C4-2B (cell line): ENCODE data around the gene TNFRSF1A.

Experiments
- H3K27ac ChIP-seq: fragments of 450-650 bp; 2 replicates; pipeline ENCODE4 v1.5.1; 2017
- ZFX ChIP-seq: fragments of 450-650 bp; IDR thresholded peaks from 2 replicates; pipeline ENCODE4 v1.6.1; 2017
- TF ChIP-seq, protein P1 (sequence below): fragments of 450-650 bp; conservative IDR thresholded peaks from 2 replicates; pipeline ENCODE4 v1.5.1; 2017; ENCODE audit warnings: mild to moderate bottlenecking

The TNFRSF1A gene

DNA sequence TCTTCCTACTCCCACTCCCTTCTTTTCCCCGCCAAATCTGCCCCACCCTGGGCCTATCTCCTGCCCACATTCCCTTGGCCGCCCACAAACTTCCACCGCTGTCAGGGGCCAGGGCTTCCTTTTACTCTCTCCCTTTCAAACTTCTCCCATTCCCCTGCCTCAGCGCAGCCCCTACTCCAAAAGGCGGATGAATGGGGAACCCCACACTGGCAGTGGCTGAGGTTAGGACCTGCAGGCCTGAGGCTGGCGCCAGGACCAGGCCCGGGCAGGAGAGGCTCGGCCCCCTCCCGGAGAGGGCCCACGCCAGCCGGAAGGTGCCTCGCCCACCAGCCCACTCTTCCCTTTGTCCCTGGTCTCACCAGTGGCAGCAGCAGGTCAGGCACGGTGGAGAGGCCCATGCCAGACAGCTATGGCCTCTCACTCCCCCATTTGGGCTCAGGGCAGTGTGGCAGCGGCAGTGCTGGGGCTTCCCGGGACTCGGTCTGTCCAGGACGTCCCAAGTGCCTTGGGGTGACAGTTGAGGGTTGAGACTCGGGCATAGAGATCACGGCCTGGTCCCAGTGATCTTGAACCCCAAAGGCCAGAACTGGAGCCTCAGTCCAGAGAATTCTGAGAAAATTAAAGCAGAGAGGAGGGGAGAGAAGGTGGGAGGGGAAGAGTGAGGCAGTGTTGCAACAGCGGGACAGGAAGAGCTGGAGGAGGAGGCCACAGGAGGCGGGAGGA lies at the start of gene TNFRSF1A:
TNFRSF1A (minus strand) TSS at position 660 of the 723 bp plus-strand sequence; CDS start at position 398, 262 bp downstream.
- peak; percentile 94 for TF ChIP-seq ZFX
- TF ChIP-seq, protein P1, sequence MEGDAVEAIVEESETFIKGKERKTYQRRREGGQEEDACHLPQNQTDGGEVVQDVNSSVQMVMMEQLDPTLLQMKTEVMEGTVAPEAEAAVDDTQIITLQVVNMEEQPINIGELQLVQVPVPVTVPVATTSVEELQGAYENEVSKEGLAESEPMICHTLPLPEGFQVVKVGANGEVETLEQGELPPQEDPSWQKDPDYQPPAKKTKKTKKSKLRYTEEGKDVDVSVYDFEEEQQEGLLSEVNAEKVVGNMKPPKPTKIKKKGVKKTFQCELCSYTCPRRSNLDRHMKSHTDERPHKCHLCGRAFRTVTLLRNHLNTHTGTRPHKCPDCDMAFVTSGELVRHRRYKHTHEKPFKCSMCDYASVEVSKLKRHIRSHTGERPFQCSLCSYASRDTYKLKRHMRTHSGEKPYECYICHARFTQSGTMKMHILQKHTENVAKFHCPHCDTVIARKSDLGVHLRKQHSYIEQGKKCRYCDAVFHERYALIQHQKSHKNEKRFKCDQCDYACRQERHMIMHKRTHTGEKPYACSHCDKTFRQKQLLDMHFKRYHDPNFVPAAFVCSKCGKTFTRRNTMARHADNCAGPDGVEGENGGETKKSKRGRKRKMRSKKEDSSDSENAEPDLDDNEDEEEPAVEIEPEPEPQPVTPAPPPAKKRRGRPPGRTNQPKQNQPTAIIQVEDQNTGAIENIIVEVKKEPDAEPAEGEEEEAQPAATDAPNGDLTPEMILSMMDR = no peak
- H3K27ac ChIP-seq = peak within 1 kb of the TSS; percentile 98

DNA sequence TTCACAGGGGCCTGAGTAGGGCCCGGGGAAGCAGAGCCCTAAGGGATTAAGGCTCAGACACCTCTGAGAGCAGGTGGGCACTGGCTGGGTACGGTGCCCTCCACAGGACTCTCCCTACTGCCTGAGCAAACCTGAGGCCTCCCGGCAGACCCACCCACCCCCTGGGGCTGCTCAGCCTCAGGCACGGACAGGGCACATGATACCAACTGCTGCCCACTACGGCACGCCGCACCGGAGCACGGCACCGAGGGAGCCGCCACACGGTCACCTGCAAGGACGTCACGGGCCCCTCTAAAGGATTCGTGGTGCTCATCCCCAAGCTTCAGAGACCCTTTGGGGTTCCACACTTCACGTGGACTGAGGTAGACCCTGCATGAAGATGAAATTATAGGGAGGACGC lies 49.1 kb upstream of the TNFRSF1A start:
- TF ChIP-seq, protein P1 = no peak
- no peak for TF ChIP-seq ZFX
- H3K27ac ChIP-seq = no peak overlapping the region

DNA sequence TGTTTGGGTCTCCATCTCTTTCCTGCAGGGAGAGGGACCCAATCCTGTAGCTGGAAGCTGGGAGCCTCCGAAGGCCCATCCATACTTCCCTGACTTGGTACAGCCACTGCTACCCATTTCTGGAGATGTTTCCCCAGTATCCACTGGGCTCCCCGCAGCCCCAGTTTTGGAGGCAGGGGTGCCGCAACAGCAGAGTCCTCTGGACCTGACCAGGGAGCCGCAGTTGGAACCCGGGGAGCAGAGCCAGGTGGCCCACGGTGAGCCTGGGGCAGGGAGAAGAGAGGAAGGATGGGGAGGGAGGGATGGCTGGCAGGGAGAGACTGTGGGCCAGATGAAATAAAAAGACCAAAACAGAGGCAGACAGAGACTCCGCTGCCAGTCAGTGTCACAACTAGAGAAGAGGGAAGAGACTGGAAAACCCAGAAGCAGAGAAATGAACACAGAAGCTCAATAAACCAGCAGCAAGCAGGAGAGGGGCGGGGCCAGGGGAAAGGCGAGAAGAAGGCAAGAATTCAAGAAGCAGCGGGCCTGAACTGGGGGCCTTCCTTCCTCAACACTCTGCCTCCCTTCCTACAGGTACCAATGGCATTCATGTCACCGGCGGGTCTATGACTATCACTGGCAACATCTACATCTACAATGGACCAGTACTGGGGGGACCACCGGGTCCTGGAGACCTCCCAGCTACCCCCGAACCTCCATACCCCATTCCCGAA lies 48.4 kb upstream of the TNFRSF1A start:
- H3K27ac ChIP-seq = no peak overlapping the region
- TF ChIP-seq ZFX = no peak
- TF ChIP-seq, protein P1 = no peak

DNA sequence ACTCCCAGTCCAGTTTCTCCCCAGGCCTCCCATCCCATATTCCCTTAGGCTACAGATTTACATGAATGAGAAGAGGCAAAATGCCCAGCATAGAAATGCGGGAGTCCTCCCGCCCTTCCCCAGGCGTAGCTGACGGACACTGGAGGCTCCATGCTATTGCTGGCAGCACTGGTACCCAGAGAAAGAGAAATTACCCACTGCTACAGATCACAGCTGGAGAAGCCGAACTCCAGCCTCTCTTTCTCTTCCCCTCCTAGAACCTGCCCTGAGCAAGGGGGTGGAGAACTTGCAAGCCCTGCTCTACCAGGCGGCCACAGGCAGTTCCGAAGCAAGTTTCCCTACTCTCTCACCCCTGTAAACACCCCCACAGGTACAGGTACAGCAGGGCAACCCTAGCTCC lies 45.7 kb upstream of the TNFRSF1A start:
- no peak for TF ChIP-seq ZFX
- TF ChIP-seq, protein P1 = no peak
- no peak overlapping the region for H3K27ac ChIP-seq

DNA sequence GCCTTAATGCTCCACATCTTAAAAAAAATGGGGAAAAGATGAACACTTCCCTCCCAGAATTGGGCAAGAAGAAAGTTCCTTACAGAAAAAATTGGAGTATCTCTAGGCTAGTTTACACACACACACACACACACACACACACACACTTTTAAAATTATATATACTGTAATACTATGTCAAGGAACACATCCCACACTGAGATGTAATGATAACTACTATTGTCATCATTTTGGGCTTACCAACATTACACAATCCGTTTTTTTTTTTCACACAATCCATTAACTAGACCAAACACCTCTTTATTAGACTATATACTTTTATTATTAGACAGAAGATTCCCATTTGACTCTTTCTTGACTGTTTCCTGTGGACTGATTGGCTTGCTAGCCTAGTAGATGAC lies 44.6 kb upstream of the TNFRSF1A start:
- TF ChIP-seq, protein P1 = no peak
- no peak for TF ChIP-seq ZFX
- no peak overlapping the region for H3K27ac ChIP-seq

DNA sequence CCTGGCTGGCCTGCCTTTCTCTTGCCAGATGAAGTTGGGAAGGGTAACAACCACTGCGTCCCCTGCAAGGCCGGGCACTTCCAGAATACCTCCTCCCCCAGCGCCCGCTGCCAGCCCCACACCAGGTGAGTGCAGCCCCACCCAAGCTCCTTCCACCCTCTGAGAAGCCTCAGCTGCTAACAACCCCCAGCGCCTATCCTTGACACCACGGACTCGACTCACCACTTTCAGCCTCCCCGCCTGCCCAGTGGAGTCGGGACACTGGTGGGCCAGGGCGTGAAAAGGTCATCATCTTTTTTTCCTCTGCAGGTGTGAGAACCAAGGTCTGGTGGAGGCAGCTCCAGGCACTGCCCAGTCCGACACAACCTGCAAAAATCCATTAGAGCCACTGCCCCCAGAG lies 44.2 kb upstream of the TNFRSF1A start:
- peak overlapping the region; percentile 99 for H3K27ac ChIP-seq
- TF ChIP-seq, protein P1 = no peak
- no peak for TF ChIP-seq ZFX
